OCI-LY7 (cell line): ENCODE results near the gene M1AP.

Experiments used
- CTCF ChIP-seq: fragments of 200-600 bp; sonication (generic); conservative IDR thresholded peaks from 2 replicates; pipeline ENCODE4 v1.5.1; 2014; ENCODE audit warnings: mild to moderate bottlenecking, antibody characterized with exemption, low read length, moderate library complexity, mixed read lengths
- EZH2phosphoT487 ChIP-seq: fragments of 200-600 bp; sonication (generic); IDR thresholded peaks from 2 replicates; pipeline ENCODE4 v1.6.1; 2018; ENCODE audit warnings: low read depth, borderline replicate concordance, mild to moderate bottlenecking, mixed run types, antibody characterized with exemption, low read length, moderate library complexity, mixed read lengths

DNA sequence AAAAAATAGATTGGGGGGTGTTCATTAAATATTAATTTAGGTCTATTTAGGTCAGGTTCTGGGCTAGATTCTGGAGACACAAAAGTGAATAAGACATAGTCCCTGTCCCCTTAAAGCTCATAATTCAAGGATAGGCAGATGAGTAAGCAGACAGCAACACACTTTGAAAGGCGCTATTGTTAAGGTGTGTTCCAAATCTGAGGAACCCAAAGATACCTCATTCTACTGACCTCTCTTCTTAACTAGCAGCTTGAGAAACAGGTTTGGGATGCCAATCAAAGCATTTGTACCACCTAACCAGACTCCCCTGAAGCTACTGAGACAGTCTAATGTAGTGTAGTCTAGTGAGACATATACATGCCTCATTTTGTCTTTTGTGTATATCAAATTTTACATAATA, 40.8 kb upstream of the M1AP start:
- TF ChIP-seq CTCF (no peak), EZH2phosphoT487 (no peak)
